ENCODE data around the gene MBOAT7. TPM values are rescaled to one million over a fixed set of nuclear protein-coding genes. Genes with fewer than 3 reads are reported as not detected.
A peak's percentile ranks its signal among the peaks of the same experiment; 100 is the strongest.

MBOAT7 gene
- polyA plus RNA-seq, 1 experiment: 45.1 TPM

GRCh38 chr19:54204767-54205468 lies 15.5 kb upstream of the MBOAT7 start:
- Histone ChIP-seq H3K4me3 (ENCODE audit: low read depth, low read length) (no peak overlapping the region), H3K27ac (ENCODE audit: low read depth, low read length) (no peak overlapping the region), H3K27me3 (ENCODE audit: control insufficient read depth, insufficient read depth, low read length) (no peaks in the 10 kb centered on the region), H3K9me3 (ENCODE audit: control insufficient read depth, insufficient read depth, low read length) (no peaks in the 10 kb centered on the region; the same call in 1 of the 2 replicates)
- no peak for TF ChIP-seq CTCF (IDR thresholded peaks at IDR 0.05; ENCODE audit: low read depth, low read length)
- DNase-seq (ENCODE audit: low read depth, low spot score): no peak
- ChIA-PET POLR2A (interaction anchor here (1.2 to 4.9 kb wide), 3 partner anchors 14 to 68 kb away, joined by 3 to 24 read pairs (median 4); partner anchors contain the start of genes MBOAT7 and TSEN34), CTCF (interaction anchor here (1.2 kb wide), 1 partner anchor 36 kb away, joined by 4 read pairs; no protein-coding TSS in a partner anchor)

DNA sequence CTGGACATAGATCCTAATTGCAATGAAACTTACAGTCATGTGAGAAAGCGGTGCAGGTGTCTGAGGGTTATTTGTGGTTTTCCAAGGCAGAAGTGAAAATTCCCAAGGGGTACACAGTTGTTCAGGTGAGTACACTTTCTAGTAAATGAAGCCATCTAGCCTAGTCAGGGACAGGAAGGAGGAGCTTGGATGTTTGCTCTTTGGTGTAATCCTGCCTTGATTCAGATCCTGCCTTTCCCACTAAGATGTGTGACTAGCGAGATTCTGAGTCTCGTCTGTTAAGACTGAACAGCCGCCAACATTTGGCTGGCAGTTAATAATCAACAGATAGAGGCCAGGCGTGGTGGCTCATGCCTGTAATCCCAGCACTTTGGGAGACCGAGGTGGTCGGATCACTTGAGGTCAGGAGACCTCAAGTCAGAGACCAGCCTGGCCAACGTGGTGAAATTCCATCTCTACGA lies 13.8 kb upstream of the MBOAT7 start:
- CTCF ChIA-PET: interaction anchor here (1.5 kb wide), 1 partner anchor 14 kb away, joined by 3 read pairs; the partner anchor contains the start of gene MBOAT7
- POLR2A ChIA-PET: interaction anchor here (4.1 kb wide), 1 partner anchor 12 kb away, joined by 50 read pairs; the partner anchor contains the start of gene TSEN34
- peak overlapping the region; percentile 94 for H3K4me3 ChIP-seq (ENCODE audit: low read depth, low read length)
- H3K9me3 ChIP-seq (ENCODE audit: control insufficient read depth, insufficient read depth, low read length): no peaks in the 10 kb centered on the region
- H3K27ac ChIP-seq (ENCODE audit: low read depth, low read length): no peak overlapping the region
- no peak for DNase-seq (ENCODE audit: low read depth, low spot score)
- no peak for TF ChIP-seq CTCF (IDR thresholded peaks at IDR 0.05; ENCODE audit: low read depth, low read length)
- H3K27me3 ChIP-seq (ENCODE audit: control insufficient read depth, insufficient read depth, low read length): no peaks in the 10 kb centered on the region

- Histone ChIP-seq H3K27ac (ENCODE audit: low read depth, low read length) (no peak overlapping the region), H3K9me3 (ENCODE audit: control insufficient read depth, insufficient read depth, low read length) (no peaks in the 10 kb centered on the region), H3K27me3 (ENCODE audit: control insufficient read depth, insufficient read depth, low read length) (no peaks in the 10 kb centered on the region), H3K4me3 (ENCODE audit: low read depth, low read length) (peak overlapping the region; percentile 94)
- ChIA-PET CTCF (interaction anchor here (1.5 kb wide), 1 partner anchor 13 kb away, joined by 3 read pairs; the partner anchor contains the start of gene MBOAT7), POLR2A (interaction anchor here (2.4 to 4.1 kb wide), 2 partner anchors 10 to 13 kb away, joined by 35 to 50 read pairs; partner anchors contain the start of genes MBOAT7 and TSEN34)
- DNase-seq (ENCODE audit: low read depth, low spot score): no peak
- no peak for TF ChIP-seq CTCF (IDR thresholded peaks at IDR 0.05; ENCODE audit: low read depth, low read length)
Measured at GRCh38 chr19:54201980-54202379, 12.6 kb upstream of the MBOAT7 start.

DNA sequence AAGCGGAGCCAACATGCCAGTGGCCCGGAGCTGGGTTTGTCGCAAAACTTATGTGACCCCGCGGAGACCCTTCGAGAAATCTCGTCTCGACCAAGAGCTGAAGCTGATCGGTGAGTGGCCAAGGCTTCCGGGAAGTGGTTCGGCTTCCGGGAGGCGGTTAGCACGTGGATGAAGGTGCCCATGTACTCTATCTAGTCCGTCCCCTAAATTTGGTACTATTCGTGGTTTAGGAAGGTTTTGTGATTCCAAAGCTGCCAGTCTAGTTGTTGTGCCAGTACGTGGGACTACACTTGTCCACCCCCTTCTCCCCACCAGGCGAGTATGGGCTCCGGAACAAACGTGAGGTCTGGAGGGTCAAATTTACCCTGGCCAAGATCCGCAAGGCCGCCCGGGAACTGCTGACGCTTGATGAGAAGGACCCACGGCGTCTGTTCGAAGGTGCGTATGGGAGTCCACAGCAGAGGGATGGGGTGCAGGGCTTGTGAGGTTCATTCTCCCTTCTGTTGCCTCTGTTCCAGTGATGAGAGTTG lies 11.9 kb upstream of the MBOAT7 start:
- H3K4me3 ChIP-seq (ENCODE audit: low read depth, low read length): peak overlapping the region; percentile 94
- POLR2A ChIA-PET: interaction anchor here (0.6 to 4.1 kb wide), 11 partner anchors 9 to 867 kb away, joined by 3 to 50 read pairs (median 8); partner anchors contain the start of genes CNOT3, LENG1, MBOAT7 and TSEN34
- TF ChIP-seq CTCF (IDR thresholded peaks at IDR 0.05; ENCODE audit: low read depth, low read length): no peak
- no peaks in the 10 kb centered on the region for H3K27me3 ChIP-seq (ENCODE audit: control insufficient read depth, insufficient read depth, low read length)
- H3K9me3 ChIP-seq (ENCODE audit: control insufficient read depth, insufficient read depth, low read length): no peaks in the 10 kb centered on the region
- DNase-seq (ENCODE audit: low read depth, low spot score): no peak
- CTCF ChIA-PET: interaction anchor here (1.1 kb wide), 1 partner anchor 10 kb away, joined by 4 read pairs; no protein-coding TSS in a partner anchor
- peak overlapping the region; percentile 97 for H3K27ac ChIP-seq (ENCODE audit: low read depth, low read length)

Data from AG04450 (cell line).